Neural cell (in vitro differentiated cells): ENCODE measurements around the gene NF2.

ENCODE experiments used
- CTCF ChIP-seq: fragments of 450-650 bp; IDR thresholded peaks from 2 replicates; pipeline ENCODE4 v1.5.1; 2014; ENCODE audit warnings: antibody characterized with exemption, mild to moderate bottlenecking, moderate library complexity; ENCODE audit not compliant: poor library complexity, severe bottlenecking
- EZH2 ChIP-seq: fragments of 200-600, 300-800 bp; shearing (Covaris generic), sonication (generic); IDR thresholded peaks from 2 replicates; pipeline ENCODE4 v1.6.1; 2014; ENCODE audit warnings: antibody characterized with exemption, low read length, borderline replicate concordance, mild to moderate bottlenecking; ENCODE audit not compliant: insufficient read depth, poor library complexity, severe bottlenecking
- RAD21 ChIP-seq: fragments of 450-650 bp; conservative IDR thresholded peaks from 2 replicates; pipeline ENCODE4 v1.6.1; 2014; ENCODE audit warnings: antibody characterized with exemption, mild to moderate bottlenecking, moderate library complexity

GRCh38 chr22:29654420-29654819, 51.0 kb downstream of the NF2 start:
- TF ChIP-seq CTCF = no peak
- TF ChIP-seq EZH2 = no peak
- TF ChIP-seq RAD21 = no peak
